Measurements from ENCODE around the gene CLMP. TPM values are rescaled to one million over a fixed set of nuclear protein-coding genes. Genes with fewer than 3 reads are reported as not detected.
"Not testable (repeated sequence)": the region's sequence is repeated elsewhere in the genome, so short reads cannot be mapped to it uniquely, and the experiment has no call there.

The CLMP gene
- total RNA-seq, 2 donors from 2014 or later: 6.7 to 13.2 TPM

DNA sequence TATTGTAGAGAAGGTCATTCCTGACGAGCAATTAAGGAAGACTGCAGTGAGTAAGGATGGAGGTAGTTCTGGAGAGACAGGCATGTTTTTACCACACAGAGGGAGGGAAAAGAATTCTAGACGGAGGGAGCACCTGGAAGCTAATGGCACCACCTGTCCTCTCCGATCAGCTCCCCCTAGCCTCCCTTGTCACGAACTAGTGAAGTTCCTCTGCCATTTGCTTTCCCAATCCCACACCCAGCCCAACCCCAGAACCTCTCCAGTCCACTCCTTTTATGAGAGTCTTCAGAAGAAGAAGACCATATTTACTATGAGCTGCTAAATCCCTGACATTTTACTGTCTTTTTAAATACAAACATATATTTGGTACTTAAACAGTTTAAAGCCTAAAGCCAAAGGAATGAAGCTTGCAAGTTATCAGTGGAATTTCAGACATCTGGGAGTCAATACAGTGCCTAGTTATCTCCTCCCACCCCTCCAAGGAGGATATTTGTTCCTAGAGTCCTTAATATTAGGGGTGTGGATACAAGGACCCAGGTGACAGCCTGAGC lies 87.0 kb downstream of the CLMP start:
- no peak for DNase-seq
- ATAC-seq: no peak
- intact Hi-C loops (cut with DNase I, micrococcal nuclease): loop anchor here in 1 of 2 donors (10.0 kb wide), 1 partner anchor 147 kb away; no protein-coding TSS in a partner anchor

DNA sequence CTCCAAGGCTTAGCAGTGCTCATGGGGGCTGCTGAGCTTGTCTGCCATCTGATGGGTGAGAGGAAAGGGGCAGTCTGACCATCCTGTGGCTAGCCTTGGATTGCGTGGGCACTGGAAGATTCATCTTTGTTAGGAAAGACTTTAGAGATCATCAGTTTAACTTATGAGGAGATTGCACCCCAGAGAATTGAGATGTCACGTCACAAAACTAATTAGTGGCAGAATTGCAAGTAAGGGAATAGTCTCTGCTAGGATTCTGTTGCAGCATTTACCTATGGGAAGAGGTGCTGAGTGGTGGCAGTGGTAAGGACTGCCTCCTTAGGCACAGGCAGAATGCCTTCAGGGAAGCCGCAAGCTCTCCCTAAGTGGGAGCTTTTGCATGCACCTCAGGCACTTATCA lies 90.4 kb downstream of the CLMP start:
- DNase-seq (no peak), ATAC-seq (no peak)
- intact Hi-C loops (cut with DNase I, micrococcal nuclease): loop anchor here in 1 of 2 donors (10.0 kb wide), 1 partner anchor 150 kb away; no protein-coding TSS in a partner anchor

DNA sequence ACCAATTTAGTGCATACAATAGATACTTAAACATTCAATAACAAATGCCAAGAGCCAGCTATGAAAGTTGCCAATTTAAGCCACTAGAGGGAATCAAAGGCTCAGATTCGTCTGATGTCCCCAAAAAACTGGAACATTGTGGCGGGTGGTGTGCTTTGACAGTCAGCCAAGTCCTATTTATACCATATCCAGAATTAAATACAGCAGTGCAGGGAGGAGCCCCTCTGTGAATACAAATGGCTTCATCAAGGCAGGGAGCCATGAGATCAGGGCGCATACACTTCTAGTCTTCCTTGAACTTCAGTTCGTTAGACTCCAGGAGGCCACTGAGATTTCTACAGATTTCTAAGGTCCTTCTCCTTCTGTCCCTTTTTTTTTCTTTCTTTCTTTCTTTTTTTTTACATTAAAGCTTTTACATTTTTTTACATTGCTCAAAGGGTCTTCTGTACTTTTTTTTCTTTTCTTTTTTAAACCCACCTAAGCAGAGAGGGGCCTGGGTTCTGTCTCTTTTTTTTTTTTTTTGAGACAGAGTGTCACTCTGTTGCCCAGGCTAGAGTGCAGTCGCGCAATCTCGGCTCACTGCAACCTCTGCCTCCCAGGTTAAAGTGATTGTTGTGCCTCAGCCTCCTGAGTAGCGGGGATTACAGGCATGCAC lies 91.6 kb downstream of the CLMP start:
- intact Hi-C loops (cut with DNase I, micrococcal nuclease): loop anchor here in 1 of 2 donors (10.0 kb wide), 1 partner anchor 151 kb away; no protein-coding TSS in a partner anchor
- DNase-seq (peak; percentile 14 to 31), ATAC-seq (peak; percentile 50)

DNA sequence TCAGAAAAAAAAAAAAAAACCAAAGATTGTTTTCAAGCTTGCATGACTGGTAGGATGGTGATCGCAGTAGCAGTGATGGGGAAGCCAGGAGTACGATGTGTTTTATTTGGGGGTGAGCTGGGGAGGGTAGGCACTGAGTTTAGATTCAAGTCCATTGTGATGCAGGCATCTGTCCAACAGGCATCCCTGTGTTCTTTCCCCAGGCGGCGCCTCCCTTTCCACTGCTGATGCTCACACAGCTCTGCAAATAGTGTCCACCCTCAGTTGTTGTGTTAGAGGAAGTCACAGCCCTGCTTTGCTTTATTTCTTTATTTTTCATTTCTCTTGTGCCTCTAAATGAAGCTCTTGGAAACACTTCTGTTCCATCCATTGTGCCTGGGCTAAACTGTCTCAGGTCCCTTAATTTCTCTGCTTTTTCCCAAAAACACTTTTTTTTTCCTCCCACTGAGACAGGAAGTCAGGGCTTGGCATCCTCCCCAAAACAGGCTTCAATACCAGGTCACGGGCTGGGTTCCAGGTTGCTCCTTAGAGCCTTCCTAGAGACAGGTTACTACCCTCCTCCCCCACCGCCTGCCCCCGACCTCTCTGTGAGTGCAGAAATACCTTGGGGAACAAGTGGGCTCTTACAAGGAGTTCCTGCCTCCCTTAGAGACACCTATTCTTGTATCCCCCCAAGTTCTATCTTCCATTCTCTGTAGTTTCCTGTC lies 94.5 kb downstream of the CLMP start:
- intact Hi-C loops (cut with DNase I, micrococcal nuclease): loop anchor here in 1 of 2 donors (10.0 kb wide), 1 partner anchor 154 kb away; no protein-coding TSS in a partner anchor
- ATAC-seq: no peak
- peak in 1 of 2 donors; percentile 27 for DNase-seq

DNA sequence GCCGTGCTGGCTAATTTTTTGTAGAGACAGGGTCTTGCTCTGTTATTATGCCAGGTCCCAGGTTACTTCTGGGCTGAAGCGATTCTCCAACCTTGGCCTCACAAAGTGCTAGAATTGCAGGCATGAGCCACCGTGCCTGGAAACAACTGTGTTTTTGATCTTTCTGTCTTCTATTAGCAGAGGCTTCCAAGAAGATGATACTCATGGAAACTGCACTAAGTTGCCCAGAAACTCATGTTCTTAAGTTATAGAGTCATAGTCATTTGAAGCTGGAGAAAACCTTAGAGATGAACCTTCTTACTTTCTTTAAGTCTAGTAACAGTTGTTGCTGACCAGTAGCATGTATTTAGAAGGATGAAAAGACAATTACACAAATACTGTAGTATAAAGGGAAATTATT lies 96.1 kb downstream of the CLMP start:
- intact Hi-C loops (cut with DNase I, micrococcal nuclease): no loop called here
- ATAC-seq (no peak), DNase-seq (no peak)

DNA sequence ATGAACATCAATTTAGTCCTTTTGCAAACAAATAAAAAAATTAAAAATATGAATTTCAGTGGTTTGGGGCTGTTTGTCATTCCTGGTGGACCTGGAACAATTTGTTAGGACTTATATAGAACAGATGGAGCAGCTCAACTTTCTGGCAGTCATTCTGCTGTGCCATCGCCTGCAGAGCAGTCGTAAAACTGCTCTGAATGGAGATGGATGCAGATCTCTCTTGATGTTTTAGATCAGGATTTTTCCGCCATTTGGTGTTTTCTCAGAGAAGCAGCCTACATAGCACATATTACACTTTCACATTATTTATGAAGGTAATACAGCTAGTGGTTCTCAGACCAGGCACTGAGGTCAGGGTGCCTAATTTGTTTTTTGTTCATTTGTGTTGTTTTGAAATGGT lies 101.3 kb downstream of the CLMP start:
- intact Hi-C loops (cut with DNase I, micrococcal nuclease): no loop called here
- no peak for DNase-seq
- ATAC-seq: no peak

DNA sequence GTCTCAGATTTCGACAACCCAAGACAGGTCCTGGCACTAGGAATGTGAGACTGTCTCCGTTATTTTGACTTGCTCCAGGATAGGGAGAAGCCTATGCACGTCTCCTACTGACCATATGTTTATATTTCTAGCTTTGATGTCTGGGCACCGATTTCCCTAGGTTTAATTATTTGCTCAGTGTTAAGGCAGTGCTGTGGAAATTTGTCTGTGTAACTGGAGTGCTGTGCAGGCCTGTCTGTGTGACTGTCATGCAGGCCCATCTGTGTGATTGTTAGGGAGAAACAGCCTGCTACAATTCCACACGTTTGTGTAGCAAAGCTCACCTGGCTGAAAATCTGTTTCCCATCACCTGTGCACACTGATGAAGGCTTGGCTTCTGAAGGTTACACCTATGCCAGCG lies 103.5 kb downstream of the CLMP start:
- DNase-seq: no peak
- intact Hi-C loops (cut with DNase I, micrococcal nuclease): no loop called here
- no peak for ATAC-seq

DNA sequence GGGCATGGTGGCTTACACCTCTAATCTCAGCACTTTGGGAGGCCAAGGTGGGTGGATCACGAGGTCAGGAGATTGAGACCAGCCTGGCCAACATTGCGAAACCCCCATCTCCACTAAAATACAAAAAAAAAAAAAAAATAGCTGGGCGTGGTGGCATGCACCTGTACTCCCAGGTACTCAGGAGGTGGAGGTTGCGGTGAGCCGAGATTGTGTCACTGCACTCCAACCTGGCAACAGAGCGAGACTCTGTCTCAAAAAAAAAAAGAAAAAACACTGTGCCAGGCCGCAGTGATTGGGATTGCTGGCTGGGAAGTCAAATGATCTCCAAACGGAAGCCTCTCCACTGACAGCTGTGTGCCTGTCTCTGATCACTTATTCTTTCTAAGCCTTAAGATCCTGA lies 104.9 kb downstream of the CLMP start:
- intact Hi-C loops (cut with DNase I, micrococcal nuclease); DNase-seq; ATAC-seq: not testable (repeated sequence)

DNA sequence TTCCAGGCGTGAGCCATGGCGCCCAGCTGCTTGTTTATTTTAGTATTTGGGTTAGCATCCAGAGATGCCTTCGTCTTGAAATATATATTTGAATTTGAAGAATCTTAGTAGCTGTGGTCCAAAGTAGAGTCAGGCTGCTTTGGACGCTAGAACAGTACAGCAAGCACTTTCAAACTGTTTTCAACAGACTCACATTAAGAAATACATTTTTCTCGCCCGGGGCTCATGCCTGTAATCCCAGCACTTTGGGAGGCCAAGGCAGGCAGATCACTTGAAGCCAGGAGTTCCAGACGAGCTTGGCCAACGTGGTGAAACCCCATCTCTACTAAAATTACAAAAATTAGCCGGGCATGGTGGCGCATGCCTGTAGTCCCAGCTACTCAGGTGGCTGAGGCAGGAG lies 106.2 kb downstream of the CLMP start:
- ATAC-seq; intact Hi-C loops (cut with DNase I, micrococcal nuclease); DNase-seq: not testable (repeated sequence)

DNA sequence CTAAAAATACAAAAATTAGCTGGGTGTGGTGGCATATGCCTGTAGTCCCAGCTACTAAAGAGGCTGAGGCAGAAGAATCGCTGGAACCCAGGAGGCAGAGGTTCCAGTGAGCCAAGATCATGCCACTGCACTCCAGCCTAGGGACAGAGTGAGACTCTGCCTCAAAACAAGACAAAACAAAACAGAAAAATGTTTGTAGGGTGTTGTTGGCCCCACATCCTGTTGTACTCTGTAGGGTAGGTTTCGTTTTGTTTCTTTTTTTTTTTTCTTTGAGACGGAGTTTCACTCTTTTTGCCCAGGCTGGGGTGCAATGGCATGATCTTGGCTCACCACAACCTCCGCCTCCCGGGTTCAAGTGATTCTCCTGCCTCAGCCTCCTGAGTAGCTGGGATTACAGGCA lies 107.4 kb downstream of the CLMP start:
- intact Hi-C loops (cut with DNase I, micrococcal nuclease); DNase-seq: not testable (repeated sequence)

DNA sequence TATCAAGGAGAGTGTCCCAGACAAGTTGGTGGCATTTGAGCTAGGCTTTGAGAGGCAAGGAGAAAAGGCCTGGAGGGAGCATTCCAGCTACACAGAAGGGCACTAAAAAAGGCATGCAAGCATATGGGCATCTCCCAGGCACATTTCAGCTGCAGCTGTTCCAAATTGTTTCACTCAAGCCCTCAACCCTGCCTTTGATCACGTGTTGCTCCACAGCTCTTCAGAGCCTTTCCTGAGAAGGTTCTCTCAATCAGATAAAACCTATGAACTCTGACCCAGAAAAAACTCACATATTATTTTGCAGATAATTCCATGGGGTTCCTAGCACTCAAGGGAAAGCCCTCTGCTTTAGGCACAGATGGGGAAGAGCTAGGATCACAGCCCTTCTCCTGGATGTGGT lies 108.7 kb downstream of the CLMP start:
- DNase-seq (no peak), ATAC-seq (no peak)
- intact Hi-C loops (cut with DNase I, micrococcal nuclease): no loop called here

More for the DNA sequence above, 107.4 kb downstream of the CLMP start:
- ATAC-seq: peak; percentile 27

DNA sequence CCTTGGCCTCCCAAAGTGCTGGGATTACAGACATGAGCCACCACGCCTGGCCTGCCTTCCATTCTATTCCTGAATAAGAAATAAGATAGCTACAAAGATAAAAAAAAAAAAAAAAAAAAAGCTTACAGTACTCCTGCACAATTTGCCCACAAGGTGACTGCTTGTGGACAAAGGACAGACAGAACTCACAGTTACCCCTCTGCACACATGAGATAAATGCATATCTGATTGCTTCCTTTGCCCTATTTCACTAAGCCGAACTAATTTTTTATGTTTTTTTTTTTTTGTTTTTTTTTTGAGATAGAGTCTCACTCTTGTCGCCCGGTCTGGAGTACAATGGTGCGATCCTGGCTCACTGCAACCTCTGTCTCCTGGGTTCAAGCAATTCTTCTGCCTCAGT lies 109.6 kb downstream of the CLMP start:
- no peak for ATAC-seq
- no peak for DNase-seq
- intact Hi-C loops (cut with DNase I, micrococcal nuclease): no loop called here

DNA sequence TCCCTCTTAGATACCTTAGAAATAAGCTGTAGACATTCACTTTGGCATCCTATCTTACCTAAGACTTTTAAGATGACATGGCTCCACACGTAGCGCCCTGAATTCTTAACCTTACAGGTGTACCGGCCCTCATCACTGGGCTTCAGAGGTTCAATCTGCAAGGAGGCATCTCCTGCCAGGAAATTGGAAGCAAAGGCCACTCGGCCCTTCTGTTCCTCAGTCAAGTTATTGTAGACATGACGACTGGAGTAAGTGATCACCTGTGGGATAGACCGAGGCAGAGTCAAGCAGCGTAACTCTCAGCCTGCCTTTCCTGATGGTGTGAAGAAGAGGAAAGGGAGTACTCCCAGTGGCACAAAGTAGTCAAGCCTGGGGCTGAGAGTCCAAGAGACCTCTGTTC lies 110.6 kb downstream of the CLMP start:
- no peak for ATAC-seq
- intact Hi-C loops (cut with DNase I, micrococcal nuclease): no loop called here

DNA sequence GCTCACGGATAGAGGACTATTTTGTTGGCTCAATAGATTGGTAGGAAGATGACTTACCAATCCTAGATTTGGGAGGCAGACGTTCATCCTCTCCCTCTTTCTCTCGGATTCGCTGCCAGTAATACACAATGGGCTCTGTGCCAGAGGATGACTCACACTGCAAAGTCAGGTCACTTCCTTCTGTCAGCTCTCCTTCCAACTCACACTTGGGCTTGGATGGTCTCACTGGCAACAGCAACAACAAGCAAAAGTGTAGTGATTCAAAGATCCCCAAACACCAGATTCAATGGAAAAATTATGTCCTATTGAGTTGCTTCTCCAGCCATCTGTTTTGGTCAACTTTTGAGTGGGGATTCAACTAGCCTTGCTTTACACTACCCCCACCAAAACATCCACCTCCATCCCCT lies 111.4 kb downstream of the CLMP start:
- intact Hi-C loops (cut with DNase I, micrococcal nuclease): no loop called here
- DNase-seq (peak; percentile 81 to 86), ATAC-seq (peak; percentile 93)

More for the DNA sequence above, 110.6 kb downstream of the CLMP start:
- no peak for DNase-seq

DNA sequence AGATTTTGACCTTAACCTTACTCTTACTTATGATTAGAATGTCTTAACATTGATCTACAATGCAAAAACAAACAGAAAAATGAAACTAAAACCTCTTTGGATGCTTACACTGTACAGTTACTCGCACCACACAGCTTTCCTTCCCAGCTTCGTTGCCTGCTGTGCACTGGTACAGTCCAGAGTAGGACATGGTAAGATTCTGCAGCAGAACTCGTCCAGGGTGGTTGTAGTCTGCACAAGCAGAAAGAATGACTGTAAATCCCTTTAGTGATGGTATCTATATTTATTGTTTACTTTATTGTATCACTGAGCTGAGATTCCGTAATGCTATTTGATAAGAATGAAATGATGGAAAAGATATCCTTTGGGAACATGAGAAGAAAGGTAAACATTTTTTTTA lies 112.1 kb downstream of the CLMP start:
- ATAC-seq (peak; percentile 48), DNase-seq (no peak)
- intact Hi-C loops (cut with DNase I, micrococcal nuclease): no loop called here

DNA sequence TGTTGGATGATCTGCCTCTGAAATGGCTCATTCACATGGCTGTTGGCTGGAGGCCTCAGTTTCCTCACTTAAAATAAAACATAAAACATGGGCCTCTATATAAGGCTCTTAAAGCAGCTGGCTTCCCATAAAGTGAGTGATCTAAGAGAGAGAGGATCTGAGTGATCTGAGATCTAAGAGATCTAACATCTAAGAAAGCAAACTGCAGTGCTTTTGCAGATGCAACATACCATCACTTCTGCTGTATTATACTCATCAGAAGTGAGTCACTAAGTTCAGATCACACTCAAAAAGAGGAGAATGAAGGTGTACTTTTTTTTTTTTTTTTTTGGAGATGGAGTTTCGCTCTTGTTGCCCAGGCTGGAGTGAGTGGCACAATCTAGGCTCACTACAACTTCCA lies 115.0 kb downstream of the CLMP start:
- intact Hi-C loops (cut with DNase I, micrococcal nuclease): no loop called here
- ATAC-seq (no peak), DNase-seq (no peak)

DNA sequence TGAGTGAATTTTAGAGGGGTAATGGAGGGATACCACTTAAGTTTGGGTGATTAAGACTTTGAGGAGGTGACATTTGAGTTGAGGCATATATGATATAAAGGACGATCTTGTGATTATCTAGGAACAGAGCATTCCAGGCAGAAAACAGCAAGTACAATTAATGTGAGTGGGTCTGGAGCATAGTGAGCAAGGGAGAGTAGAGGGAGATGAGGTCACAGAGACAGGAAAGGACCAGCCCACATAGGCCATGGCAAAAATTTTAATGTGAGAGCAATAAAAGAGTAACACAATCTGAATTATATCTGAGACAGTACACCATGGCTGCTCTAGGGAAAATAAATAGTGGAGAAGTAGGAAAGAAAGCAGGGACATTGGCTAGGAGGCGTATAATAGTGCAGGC lies 118.6 kb downstream of the CLMP start:
- DNase-seq (no peak), ATAC-seq (no peak)
- intact Hi-C loops (cut with DNase I, micrococcal nuclease): no loop called here

DNA sequence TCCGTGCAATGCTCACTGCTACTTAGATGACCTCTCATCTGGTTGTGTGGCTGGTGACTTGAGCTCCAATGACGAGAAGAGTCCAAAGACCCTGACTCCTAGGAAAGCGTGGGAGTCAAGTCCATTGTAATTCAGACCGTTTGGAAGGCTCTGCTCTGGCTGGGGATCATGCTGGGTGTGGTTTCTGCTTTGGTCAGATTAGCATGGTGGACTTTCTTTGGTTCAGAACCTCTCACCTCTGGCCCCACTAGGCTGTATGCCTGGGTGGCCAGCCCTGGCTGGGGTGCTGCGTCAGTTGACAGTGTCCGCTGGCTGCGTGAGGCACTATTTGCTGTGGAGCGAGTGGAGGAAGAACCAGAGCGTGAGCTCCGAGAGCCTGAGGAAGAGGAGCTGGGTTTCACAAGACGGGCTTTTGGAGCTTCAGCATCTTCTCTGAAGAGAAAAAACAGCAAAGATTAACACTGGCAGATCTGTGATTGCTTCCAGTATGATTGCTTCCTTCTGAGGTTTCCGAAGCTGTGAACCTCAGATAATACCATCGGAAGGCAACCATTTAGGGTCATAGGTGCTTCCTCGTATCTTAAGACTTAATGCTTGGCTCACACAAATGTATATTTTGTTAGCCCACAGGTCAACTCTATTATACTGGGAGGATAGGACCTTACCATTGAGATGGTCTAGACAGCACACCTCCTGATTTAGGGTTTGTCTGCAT lies 121.5 kb downstream of the CLMP start:
- ATAC-seq (no peak), DNase-seq (no peak)
- intact Hi-C loops (cut with DNase I, micrococcal nuclease): no loop called here

DNA sequence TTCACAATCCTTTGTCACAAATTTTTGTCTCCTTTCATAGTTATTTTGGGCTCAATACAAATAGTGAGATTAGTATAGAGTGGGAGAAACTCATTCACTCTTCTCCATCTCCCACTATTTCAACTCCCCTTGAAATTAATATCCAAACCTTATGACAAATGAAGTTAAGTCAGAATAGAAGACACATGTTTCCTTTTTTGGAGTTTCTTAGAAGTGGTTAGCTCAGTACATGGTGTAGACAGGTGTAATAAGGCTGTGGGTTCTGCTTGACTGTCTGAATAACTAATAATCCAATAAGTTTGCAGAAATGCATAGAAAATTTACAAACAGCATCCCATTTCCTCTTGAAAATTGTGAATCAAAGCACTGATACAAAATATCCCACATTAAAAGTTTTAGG lies 122.3 kb downstream of the CLMP start:
- ATAC-seq (no peak), DNase-seq (no peak)
- intact Hi-C loops (cut with DNase I, micrococcal nuclease): no loop called here

Data from left colon (tissue), 2 donors.